Measurements from ENCODE around the gene MAGI1. TPM values are rescaled to one million over a fixed set of nuclear protein-coding genes. Genes with fewer than 3 reads are reported as not detected.

The MAGI1 gene
- total RNA-seq, 1 experiment from 2014 or later, result 38.6 TPM

DNA sequence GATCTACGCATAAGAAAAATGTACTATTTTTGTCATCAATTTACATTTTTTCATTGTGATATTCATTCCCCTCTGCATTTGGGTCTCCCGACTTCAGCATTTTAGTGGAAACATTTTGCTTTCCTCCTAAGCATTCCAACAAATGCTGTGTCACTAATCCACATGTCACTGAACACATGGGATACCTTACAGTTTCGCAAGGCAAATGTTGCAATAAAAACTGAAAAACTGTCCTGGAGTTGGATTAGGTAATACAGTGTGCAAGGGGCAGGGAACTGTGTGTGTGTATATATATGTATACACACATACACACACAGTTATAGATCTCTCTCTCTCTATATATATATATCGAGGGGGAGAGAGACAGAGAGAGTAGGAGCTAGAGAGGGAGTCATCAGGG is 632.2 kb downstream of the MAGI1 start (continued):
- TF ChIP-seq SIN3A (IDR thresholded peaks at IDR 0.05; ENCODE audit: low read depth), result no peak
- no peak for TF ChIP-seq EGR1 (IDR thresholded peaks at IDR 0.05; ENCODE audit: low read depth)
- TF ChIP-seq JUND (IDR thresholded peaks at IDR 0.05), result no peak
- TF ChIP-seq ZNF274 (IDR thresholded peaks at IDR 0.05; ENCODE audit: low read depth, low read length), result no peak
- TF ChIP-seq EZH2 (IDR thresholded peaks at IDR 0.05), result no peak
- no peak for TF ChIP-seq ZFX (IDR thresholded peaks at IDR 0.05)
- TF ChIP-seq SP1 (IDR thresholded peaks at IDR 0.05; ENCODE audit: low read depth), result no peak
- no peak for TF ChIP-seq EZH2phosphoT487 (IDR thresholded peaks at IDR 0.05; ENCODE audit: borderline replicate concordance)
- no peak for TF ChIP-seq RAD21 (IDR thresholded peaks at IDR 0.05; ENCODE audit: low read depth)
- TF ChIP-seq TCF7L2 (IDR thresholded peaks at IDR 0.05; ENCODE audit: borderline replicate concordance, extremely low read depth, insufficient read depth, insufficient read length), result no peak
- no peak for TF ChIP-seq ELF1 (IDR thresholded peaks at IDR 0.05; ENCODE audit: borderline replicate concordance, low read depth)
- TF ChIP-seq YY1 (IDR thresholded peaks at IDR 0.05; ENCODE audit: extremely low read depth, insufficient replicate concordance, low read depth, low read length), result no peak

GRCh38 chr3:65402597-65402996 is 636.1 kb downstream of the MAGI1 start:
- ATAC-seq, result peak; percentile 38
- H3K9ac ChIP-seq (ENCODE audit: low read length), result no peak overlapping the region
- intact Hi-C loops (cut with micrococcal nuclease), result no loop called here
- no TSS peak for BruUV-seq (replicated peaks)
- no peaks in the 10 kb centered on the region for H3K4me1 ChIP-seq (ENCODE audit: control insufficient read depth in 1 of 2, insufficient read depth in 2 of 2, low read length in 2 of 2)
- RAD21 ChIA-PET (ENCODE audit: low non-redundant PET in 1 of 2, low total read pairs in 2 of 2, uncharacterized antibody in 2 of 2, unreplicated experiment in 2 of 2), result no interaction called here
- no peaks in the 10 kb centered on the region for H3K27me3 ChIP-seq (ENCODE audit: insufficient read depth, low read length)
- no peak overlapping the region for H3K4me3 ChIP-seq (replicated peaks in 1 of 2; ENCODE audit: low read depth in 1 of 2, low read length in 2 of 2)
- POLR2A ChIA-PET, result no interaction called here
- H3K9me2 ChIP-seq (ENCODE audit: insufficient read depth), result no peaks in the 10 kb centered on the region
- CTCF ChIA-PET, result no interaction called here
- no peak overlapping the region for H3K4me2 ChIP-seq (ENCODE audit: low read length)
- no peak overlapping the region for H3K27ac ChIP-seq (ENCODE audit: low read depth, low read length)
- TF ChIP-seq CBX3 (IDR thresholded peaks at IDR 0.05; ENCODE audit: low read depth), result no peak
- peak; percentile 67 for TF ChIP-seq ATF3 (IDR thresholded peaks at IDR 0.05)
- no peaks in the 10 kb centered on the region for H3K36me3 ChIP-seq (ENCODE audit: control insufficient read depth in 1 of 2, insufficient read depth in 2 of 2, low read length in 2 of 2)
- H3K9me3 ChIP-seq (ENCODE audit: control insufficient read depth in 1 of 2, insufficient read depth in 1 of 2, low read depth in 1 of 2, low read length in 2 of 2), result no peaks in the 10 kb centered on the region
- DNase-seq (ENCODE audit: low read depth, low spot score), result no peak
- H4K20me1 ChIP-seq (ENCODE audit: insufficient read depth), result no peaks in the 10 kb centered on the region
- H3K79me2 ChIP-seq (ENCODE audit: insufficient read depth, low read length), result no peaks in the 10 kb centered on the region
- H2AFZ ChIP-seq (ENCODE audit: low read depth, low read length, poor library complexity, severe bottlenecking), result no peak overlapping the region
